AG04449 (cell line): ENCODE data around the gene CACNB2.

Experiments
- CTCF ChIA-PET: fragments of 350-600 bp; formaldehyde crosslinking; extraction: SDS; loops from one replicate; lab custom pipeline; 2021; ENCODE audit warnings: antibody characterized with exemption; lab: Yijun Ruan, JAX
- POLR2A ChIA-PET: fragments of 400-600, 350-600 bp; formaldehyde crosslinking; extraction: SDS; loops from one replicate; lab custom pipeline; 2020; ENCODE audit warnings: antibody characterized with exemption, inconsistent platforms; lab: Yijun Ruan, JAX
- DNase-seq: peaks from one replicate; pipeline ENCODE4 v3.0.0-alpha.2; 2010; ENCODE audit warnings: low read depth, low spot score
- H3K4me3 ChIP-seq: 2 replicates; pipeline ENCODE4 v1.5.1; 2011; ENCODE audit warnings: low read depth, mild to moderate bottlenecking, control low read depth, low read length
- CTCF ChIP-seq: IDR thresholded peaks from one replicate; pipeline ENCODE4 v1.5.1; 2011; ENCODE audit warnings: mild to moderate bottlenecking, moderate library complexity, low read length, control low read depth, inconsistent platforms; ENCODE audit not compliant: insufficient read depth; ENCODE audit errors: missing control alignments

The CACNB2 gene

GRCh38 chr10:18523858-18524257 is 383.6 kb downstream of the CACNB2 start:
- no peak for TF ChIP-seq CTCF
- DNase-seq: no peak
- no peak overlapping the region for H3K4me3 ChIP-seq
- ChIA-PET POLR2A (no interaction called here), CTCF (no interaction called here)

GRCh38 chr10:18527687-18528086 is 387.5 kb downstream of the CACNB2 start:
- no peak for TF ChIP-seq CTCF
- no peak for DNase-seq
- no peak overlapping the region for H3K4me3 ChIP-seq
- POLR2A ChIA-PET: no interaction called here
- CTCF ChIA-PET: no interaction called here

- TF ChIP-seq CTCF: no peak
- POLR2A ChIA-PET: no interaction called here
Observed at GRCh38 chr10:18528292-18528691, 388.1 kb downstream of the CACNB2 start.

GRCh38 chr10:18532881-18533535 is 392.8 kb downstream of the CACNB2 start:
- POLR2A ChIA-PET: no interaction called here
- no peak overlapping the region for H3K4me3 ChIP-seq
- CTCF ChIA-PET: no interaction called here
- TF ChIP-seq CTCF: no peak
- no peak for DNase-seq

More at GRCh38 chr10:18528292-18528691, 388.1 kb downstream of the CACNB2 start:
- CTCF ChIA-PET: no interaction called here
- no peak for DNase-seq
- H3K4me3 ChIP-seq: no peak overlapping the region

GRCh38 chr10:18533896-18534295 is 393.7 kb downstream of the CACNB2 start:
- no peak for DNase-seq
- TF ChIP-seq CTCF: no peak
- POLR2A ChIA-PET: no interaction called here
- H3K4me3 ChIP-seq: no peak overlapping the region
- CTCF ChIA-PET: no interaction called here

- ChIA-PET CTCF (no interaction called here), POLR2A (no interaction called here)
- TF ChIP-seq CTCF: no peak
Observed at GRCh38 chr10:18539335-18539734, 399.1 kb downstream of the CACNB2 start.

More at GRCh38 chr10:18539335-18539734, 399.1 kb downstream of the CACNB2 start:
- DNase-seq: no peak
- no peak overlapping the region for H3K4me3 ChIP-seq
